PC-9 (cell line): ENCODE results near the gene FAIM2. TPM values are rescaled to one million over a fixed set of nuclear protein-coding genes. Genes with fewer than 3 reads are reported as not detected.

ENCODE experiments used
- BruUV-seq: library from RNA; stranded (reverse); fragments of 400-500 nt; replicated peaks from 2 replicates; lab custom pipeline; 2021; lab: Mats Ljungman, UMichigan
- CTCF ChIA-PET: fragments of 300-600 bp; sonication (Branson Sonifier 250); formaldehyde crosslinking; loops from one replicate; lab custom pipeline; 2022; ENCODE audit warnings: antibody characterized with exemption; lab: Charles Lee
- POLR2A ChIA-PET: fragments of 300-600 bp; sonication (Branson Sonifier 250); formaldehyde crosslinking; loops from one replicate; lab custom pipeline; 2022; ENCODE audit warnings: antibody characterized with exemption; ENCODE audit not compliant: unreplicated experiment; lab: Charles Lee
- DNase-seq, 2 experiments: peaks; one replicate each; pipeline versions ENCODE4 v3.0.0 to v3.0.0-alpha.2; 2015 to 2022; ENCODE audit warnings: mixed read lengths in 1 of 2
- H2AFZ ChIP-seq: fragments of 200-600 bp; sonication (generic); 2 replicates; pipeline ENCODE4 v1.8.1; 2017; ENCODE audit warnings: antibody characterized with exemption
- H3F3A ChIP-seq: fragments of 200-600 bp; sonication (generic); 2 replicates; pipeline ENCODE4 v1.8.1; 2017; ENCODE audit warnings: antibody characterized with exemption, mild to moderate bottlenecking, low read depth; ENCODE audit not compliant: insufficient read depth
- H3K27ac ChIP-seq: fragments of 200-600 bp; sonication (generic); 2 replicates; pipeline ENCODE4 v1.6.1; 2016; ENCODE audit warnings: mixed run types
- H3K27me3 ChIP-seq: fragments of 200-600 bp; sonication (generic); 2 replicates; pipeline ENCODE4 v1.6.1; 2016; ENCODE audit warnings: low read depth, mixed run types; ENCODE audit not compliant: insufficient read depth
- H3K36me3 ChIP-seq: fragments of 200-600 bp; sonication (generic); 2 replicates; pipeline ENCODE4 v1.6.1; 2016; ENCODE audit warnings: low read depth, mixed run types
- H3K4me1 ChIP-seq: fragments of 200-600 bp; sonication (generic); replicated peaks from 2 replicates; pipeline ENCODE4 v1.6.1; 2016; ENCODE audit warnings: mixed run types; ENCODE audit not compliant: insufficient read depth
- H3K4me2 ChIP-seq: fragments of 200-600 bp; sonication (generic); 2 replicates; pipeline ENCODE4 v1.6.1; 2017; ENCODE audit warnings: mixed run types
- H3K4me3 ChIP-seq: fragments of 200-600 bp; sonication (generic); 2 replicates; pipeline ENCODE4 v1.6.1; 2016; ENCODE audit warnings: mixed run types
- H3K79me2 ChIP-seq: fragments of 200-600 bp; sonication (generic); 2 replicates; pipeline ENCODE4 v1.6.1; 2017; ENCODE audit warnings: low read depth, mixed run types
- H3K9me2 ChIP-seq: fragments of 200-600 bp; sonication (generic); 2 replicates; pipeline ENCODE4 v1.8.1; 2017; ENCODE audit warnings: mild to moderate bottlenecking; ENCODE audit not compliant: insufficient read depth
- H3K9me3 ChIP-seq: fragments of 200-600 bp; sonication (generic); 2 replicates; pipeline ENCODE4 v1.8.1; 2016; ENCODE audit warnings: low read depth; ENCODE audit not compliant: insufficient read depth
- H4K20me1 ChIP-seq: fragments of 200-600 bp; sonication (generic); 2 replicates; pipeline ENCODE4 v1.8.1; 2017; ENCODE audit not compliant: insufficient read depth
- CTCF ChIP-seq: fragments of 200-600 bp; sonication (generic); conservative IDR thresholded peaks from 2 replicates; pipeline ENCODE4 v1.6.1; 2017; ENCODE audit warnings: mixed run types, antibody characterized with exemption, mild to moderate bottlenecking, moderate library complexity
- EZH2 ChIP-seq: fragments of 200-600 bp; sonication (generic); IDR thresholded peaks from 2 replicates; pipeline ENCODE4 v1.8.0; 2017; ENCODE audit warnings: antibody characterized with exemption, low read depth
- intact Hi-C: fragments of 100-400 bp; cut with micrococcal nuclease; formaldehyde crosslinking; loops from one replicate; pipeline ENCODE4 v1.10.0; 2022; ENCODE audit not compliant: unreplicated experiment
- total RNA-seq: library from RNA; stranded (reverse); gene quantifications from 2 replicates; pipeline ENCODE4 v1.2.3, GENCODE V29; 2021

FAIM2 gene
- total RNA-seq, 1 experiment from 2014 or later, result not detected

GRCh38 chr12:49916129-49916919 lies 12.6 kb upstream of the FAIM2 start:
- Histone ChIP-seq H3K79me2 (no peaks in the 10 kb centered on the region), H3K27me3 (no peaks in the 10 kb centered on the region), H2AFZ (no peak overlapping the region), H3K36me3 (no peaks in the 10 kb centered on the region), H3K4me1 (peaks cover 7% of the 10 kb centered on the region), H3K9me2 (no peaks in the 10 kb centered on the region), H3K4me3 (no peak overlapping the region), H3F3A (peaks cover 6% of the 10 kb centered on the region; the same call in 1 of the 2 replicates), H3K4me2 (no peak overlapping the region), H4K20me1 (no peaks in the 10 kb centered on the region), H3K9me3 (no peaks in the 10 kb centered on the region), H3K27ac (no peak overlapping the region)
- no peak for TF ChIP-seq CTCF
- no peak for TF ChIP-seq EZH2
- ChIA-PET POLR2A (no interaction called here), CTCF (interaction anchor here (0.6 kb wide), 1 partner anchor 128 kb away, joined by 10 read pairs; no protein-coding TSS in a partner anchor)
- no TSS peak for BruUV-seq
- no peak for DNase-seq
- intact Hi-C loops, result no loop called here

DNA sequence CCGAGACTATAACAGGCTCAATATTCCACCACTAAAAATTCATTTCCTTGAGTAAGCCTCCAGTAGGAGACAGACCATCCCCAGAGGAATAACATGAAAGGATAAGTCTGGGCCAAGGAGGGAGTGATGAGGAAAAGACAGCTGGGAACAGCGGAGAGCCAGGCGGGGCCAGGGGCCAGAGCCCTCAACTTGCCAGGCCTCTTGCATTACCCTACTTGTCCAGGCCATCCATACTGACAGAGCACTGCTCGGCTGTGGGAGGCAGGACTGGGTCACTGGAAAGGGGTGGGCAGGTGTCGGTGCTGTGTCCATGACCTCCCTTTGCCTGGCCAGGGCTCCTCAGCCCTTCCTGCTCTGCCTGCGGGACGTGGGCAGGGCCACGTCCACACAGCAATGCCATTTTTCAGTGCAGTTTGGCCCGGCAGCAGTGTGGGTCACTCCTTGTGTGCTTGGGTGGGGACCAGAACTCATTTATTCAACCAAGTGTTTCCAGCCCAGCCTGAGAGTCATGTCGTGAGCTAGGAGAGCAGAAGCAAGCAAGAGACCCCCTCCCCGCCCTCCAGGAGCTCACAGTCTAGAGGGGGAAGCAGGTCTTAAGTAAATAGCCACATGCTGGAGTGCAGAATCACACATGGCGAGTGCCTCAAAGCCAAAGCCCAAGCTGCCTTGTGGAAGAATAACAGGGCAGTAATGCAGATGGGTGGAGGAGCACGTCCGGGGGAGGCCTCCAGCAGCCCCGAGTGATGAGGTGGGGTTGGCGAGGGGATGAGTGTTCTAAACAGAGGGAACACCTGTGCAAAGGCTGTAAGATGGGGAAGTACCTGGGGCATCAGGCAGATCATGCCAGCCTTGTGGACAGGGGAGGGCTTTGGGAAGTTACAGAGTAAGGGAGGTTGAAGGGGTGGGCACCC lies 8.9 kb upstream of the FAIM2 start:
- intact Hi-C loops, result no loop called here
- no TSS peak for BruUV-seq
- TF ChIP-seq CTCF (no peak), EZH2 (no peak)
- no peaks in the 10 kb centered on the region for H3K79me2 ChIP-seq
- H3K36me3 ChIP-seq, result no peaks in the 10 kb centered on the region
- H3K4me1 ChIP-seq, result peaks cover 7% of the 10 kb centered on the region
- CTCF ChIA-PET, result interaction anchor here (0.5 kb wide), 1 partner anchor 138 kb away, joined by 7 read pairs; no protein-coding TSS in a partner anchor
- DNase-seq, result no peak
- no peaks in the 10 kb centered on the region for H3K9me3 ChIP-seq
- no peaks in the 10 kb centered on the region for H3K27me3 ChIP-seq
- H2AFZ ChIP-seq, result no peak overlapping the region
- H3F3A ChIP-seq, result peaks cover 6% of the 10 kb centered on the region; the same call in 1 of the 2 replicates
- POLR2A ChIA-PET, result no interaction called here
- H3K4me3 ChIP-seq, result no peak overlapping the region
- H3K4me2 ChIP-seq, result no peak overlapping the region
- no peaks in the 10 kb centered on the region for H3K9me2 ChIP-seq
- H3K27ac ChIP-seq, result no peak overlapping the region
- no peaks in the 10 kb centered on the region for H4K20me1 ChIP-seq

DNA sequence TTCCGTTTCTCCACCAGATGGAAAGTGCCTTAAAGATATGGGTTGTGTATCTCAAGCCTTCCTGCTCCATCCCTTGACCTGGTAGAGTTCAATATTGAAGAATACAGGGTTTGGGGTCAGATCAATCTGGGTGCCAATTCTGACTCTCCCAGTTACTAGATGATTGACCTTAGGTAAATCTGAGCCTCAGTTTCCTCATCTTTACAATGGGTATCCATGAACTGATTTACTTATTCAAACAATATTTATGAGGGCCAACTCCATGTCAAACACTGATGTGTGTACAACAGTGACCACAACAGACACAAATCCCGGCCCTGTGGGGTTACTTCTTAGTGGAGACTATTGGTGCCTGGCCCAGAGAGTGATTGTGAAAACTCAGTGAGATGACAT lies 7.5 kb upstream of the FAIM2 start:
- no TSS peak for BruUV-seq
- POLR2A ChIA-PET, result no interaction called here
- CTCF ChIA-PET, result no interaction called here
- Histone ChIP-seq H3K79me2 (no peaks in the 10 kb centered on the region), H3K4me3 (no peak overlapping the region), H3K27ac (no peak overlapping the region), H3K9me2 (no peaks in the 10 kb centered on the region), H4K20me1 (no peaks in the 10 kb centered on the region), H2AFZ (no peak overlapping the region), H3K27me3 (no peaks in the 10 kb centered on the region), H3F3A (peaks cover 6% of the 10 kb centered on the region; the same call in 1 of the 2 replicates), H3K9me3 (no peaks in the 10 kb centered on the region), H3K4me2 (no peak overlapping the region), H3K4me1 (peaks cover 7% of the 10 kb centered on the region), H3K36me3 (no peaks in the 10 kb centered on the region)
- intact Hi-C loops, result no loop called here
- no peak for TF ChIP-seq EZH2
- no peak for TF ChIP-seq CTCF
- DNase-seq, result no peak
